Transverse colon (tissue), 4 donors: ENCODE measurements around the gene VSX2. TPM values are rescaled to one million over a fixed set of nuclear protein-coding genes. Genes with fewer than 3 reads are reported as not detected.

Experiments used
- DNase-seq: peaks from one replicate; pipeline ENCODE4 v3.0.0-alpha.2; 2019
- H3K27ac ChIP-seq, 4 donors: fragments of 200-600 bp; sonication (generic); 2 replicates each; pipeline ENCODE4 v1.5.1; 2016 to 2018; ENCODE audit warnings: inconsistent platforms in 4 of 4
- H3K27me3 ChIP-seq: fragments of 200-600 bp; sonication (generic); 2 replicates; pipeline ENCODE4 v1.5.1; 2017; ENCODE audit warnings: inconsistent platforms
- H3K36me3 ChIP-seq, 4 donors: fragments of 200-600 bp; sonication (generic); 2 replicates each; pipeline ENCODE4 v1.5.1; 2017 to 2019; ENCODE audit warnings: inconsistent platforms in 4 of 4
- H3K4me1 ChIP-seq, 4 donors: fragments of 200-600 bp; sonication (generic); 2 replicates each; pipeline ENCODE4 v1.5.1; 2017 to 2020; ENCODE audit warnings: inconsistent platforms in 4 of 4
- H3K4me3 ChIP-seq, 4 donors: fragments of 200-600 bp; sonication (generic); 1 replicate in 1 of 4; 2 replicates in 3 of 4; pipeline versions ENCODE4 v1.5.1 to v1.6.1; 2017 to 2019; ENCODE audit warnings: inconsistent platforms in 4 of 4
- H3K9me3 ChIP-seq, 2 donors: fragments of 200-600 bp; sonication (generic); 2 replicates each; pipeline ENCODE4 v1.5.1; 2017 to 2019; ENCODE audit warnings: inconsistent platforms in 2 of 2
- EP300 ChIP-seq: sonication (generic); formaldehyde crosslinking; IDR thresholded peaks from one replicate; pipeline ENCODE4 v1.6.1; 2017; ENCODE audit warnings: antibody characterized with exemption, low read depth
- POLR2A ChIP-seq: fragments of 450-650 bp; IDR thresholded peaks from one replicate; pipeline ENCODE4 v1.6.1; 2016; ENCODE audit warnings: antibody characterized with exemption, mild to moderate bottlenecking, moderate library complexity
- POLR2AphosphoS5 ChIP-seq, 3 donors: sonication (generic); formaldehyde crosslinking; IDR thresholded peaks; one replicate each; pipeline ENCODE4 v1.6.1; 2016; ENCODE audit warnings: antibody characterized with exemption in 3 of 3
- WGBS, 2 donors: methylation state at CpG; one replicate each; pipeline ENCODE4 v1.1.5; 2018; ENCODE audit warnings: low coverage in 1 of 2; 5-methylcytosine and 5-hydroxymethylcytosine counted together
- in situ Hi-C, 4 donors: fragments of 200-750 bp; cut with MboI; loops; one replicate each; pipeline versions ENCODE4 v1.15.0 to v1.15.1; 2017; ENCODE audit warnings: low sequenced_read_pairs in 3 of 4, low pct_ligation_motif_present in 1 of 4, low pct_unique_long_range_greater_than_20kb in 1 of 4
- intact Hi-C: fragments of 100-400 bp; cut with DNase I; formaldehyde crosslinking; loops from one replicate; pipeline ENCODE4 v1.15.1; 2023; ENCODE audit warnings: low total_unique reads
- total RNA-seq, 4 donors: library from RNA; depleted of rRNA; stranded (reverse); fragments of >200 nt; gene quantifications; one replicate each; pipeline ENCODE4 v1.1.0, GENCODE V29; 2016
- TF ChIP-seq, protein P1 (sequence below), 5 experiments: fragments of 200-600 bp in 3 of 5; fragments of 450-650 bp in 2 of 5; sonication (generic) in 3 of 5; IDR thresholded peaks; 1 replicate in 2 of 5; 2 replicates in 3 of 5; pipeline ENCODE4 v1.5.1; 2016 to 2017; ENCODE audit warnings: antibody characterized with exemption in 5 of 5, inconsistent platforms in 3 of 5, mild to moderate bottlenecking in 2 of 5, moderate library complexity in 1 of 5

Gene VSX2
- total RNA-seq, 4 donors from 2014 or later = not detected

DNA sequence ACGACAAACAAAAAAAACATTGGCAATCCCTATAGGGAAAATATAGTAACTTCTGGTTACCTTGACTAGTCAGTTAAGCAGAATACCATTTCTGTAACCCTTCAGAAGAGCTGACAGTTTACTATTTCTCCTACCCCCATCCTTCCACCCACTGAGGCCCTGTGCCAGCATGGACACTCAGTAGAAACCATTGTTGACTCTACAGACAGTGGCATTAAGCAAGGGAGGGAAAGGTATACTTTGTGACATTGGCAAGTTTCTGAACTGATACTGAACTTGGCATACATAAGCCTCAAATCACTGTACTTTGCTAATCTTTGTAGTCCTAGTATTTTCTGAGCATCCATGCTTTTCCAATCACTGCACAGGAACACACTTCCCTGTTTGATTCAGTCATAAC lies 33.4 kb upstream of the VSX2 start:
- no peaks in the 10 kb centered on the region for H3K9me3 ChIP-seq
- H3K27me3 ChIP-seq = no peaks in the 10 kb centered on the region
- H3K27ac ChIP-seq = no peak overlapping the region
- DNase-seq = no peak
- H3K4me1 ChIP-seq = no peaks in the 10 kb centered on the region
- no peak for TF ChIP-seq EP300
- TF ChIP-seq, protein P1, sequence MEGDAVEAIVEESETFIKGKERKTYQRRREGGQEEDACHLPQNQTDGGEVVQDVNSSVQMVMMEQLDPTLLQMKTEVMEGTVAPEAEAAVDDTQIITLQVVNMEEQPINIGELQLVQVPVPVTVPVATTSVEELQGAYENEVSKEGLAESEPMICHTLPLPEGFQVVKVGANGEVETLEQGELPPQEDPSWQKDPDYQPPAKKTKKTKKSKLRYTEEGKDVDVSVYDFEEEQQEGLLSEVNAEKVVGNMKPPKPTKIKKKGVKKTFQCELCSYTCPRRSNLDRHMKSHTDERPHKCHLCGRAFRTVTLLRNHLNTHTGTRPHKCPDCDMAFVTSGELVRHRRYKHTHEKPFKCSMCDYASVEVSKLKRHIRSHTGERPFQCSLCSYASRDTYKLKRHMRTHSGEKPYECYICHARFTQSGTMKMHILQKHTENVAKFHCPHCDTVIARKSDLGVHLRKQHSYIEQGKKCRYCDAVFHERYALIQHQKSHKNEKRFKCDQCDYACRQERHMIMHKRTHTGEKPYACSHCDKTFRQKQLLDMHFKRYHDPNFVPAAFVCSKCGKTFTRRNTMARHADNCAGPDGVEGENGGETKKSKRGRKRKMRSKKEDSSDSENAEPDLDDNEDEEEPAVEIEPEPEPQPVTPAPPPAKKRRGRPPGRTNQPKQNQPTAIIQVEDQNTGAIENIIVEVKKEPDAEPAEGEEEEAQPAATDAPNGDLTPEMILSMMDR (IDR thresholded peaks at IDR 0.05) = no peak
- TF ChIP-seq POLR2A = no peak
- no peak for TF ChIP-seq POLR2AphosphoS5 (IDR thresholded peaks at IDR 0.05)
- WGBS, 2 donors = 86 to 88% methylated on average over 1 of the region's 1 CpG
- intact Hi-C loops (no loop called here), in situ Hi-C loops (no loop called here)
- no peaks in the 10 kb centered on the region for H3K36me3 ChIP-seq
- no peak overlapping the region for H3K4me3 ChIP-seq

DNA sequence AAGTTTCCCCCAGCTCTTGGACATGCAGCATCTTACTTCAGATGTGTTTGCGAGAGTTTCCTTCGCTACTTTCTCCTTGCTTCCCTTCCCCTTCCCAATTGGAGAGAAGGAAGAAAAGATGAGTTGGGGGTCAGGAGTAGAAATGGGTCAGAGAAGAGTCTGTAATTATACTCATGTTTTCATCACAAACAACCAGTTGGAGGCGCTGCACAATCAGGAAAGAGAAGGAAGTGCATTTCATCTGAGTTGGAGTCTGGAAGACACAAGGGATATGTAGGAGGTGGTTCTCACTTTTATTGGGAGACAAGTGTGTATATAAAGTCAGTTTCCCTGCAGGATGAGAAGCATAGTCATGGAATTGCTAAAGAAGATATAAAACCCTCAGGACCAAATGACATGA lies 31.3 kb upstream of the VSX2 start:
- WGBS, 2 donors = 56 to 89% methylated on average over 1 to 3 of the region's 3 CpGs

GRCh38 chr14:74208642-74209041 lies 30.6 kb upstream of the VSX2 start:
- in situ Hi-C loops = no loop called here
- Histone ChIP-seq H3K27ac (no peak overlapping the region), H3K27me3 (no peaks in the 10 kb centered on the region), H3K4me3 (no peak overlapping the region), H3K4me1 (no peaks in the 10 kb centered on the region), H3K9me3 (no peaks in the 10 kb centered on the region), H3K36me3 (no peaks in the 10 kb centered on the region)
- intact Hi-C loops = no loop called here
- 69 to 78% methylated on average over 3 to 8 of the region's 8 CpGs for WGBS, 2 donors
- TF ChIP-seq EP300 = no peak
- no peak for TF ChIP-seq POLR2A
- TF ChIP-seq, protein P1 (IDR thresholded peaks at IDR 0.05) = no peak
- DNase-seq = no peak

More for the DNA sequence above, 31.3 kb upstream of the VSX2 start:
- no peak overlapping the region for H3K27ac ChIP-seq
- H3K9me3 ChIP-seq = no peaks in the 10 kb centered on the region
- DNase-seq = no peak
- intact Hi-C loops = no loop called here
- no peak for TF ChIP-seq POLR2AphosphoS5 (IDR thresholded peaks at IDR 0.05)
- no peak for TF ChIP-seq POLR2A
- TF ChIP-seq, protein P1 (IDR thresholded peaks at IDR 0.05) = no peak
- TF ChIP-seq EP300 = no peak
- no peaks in the 10 kb centered on the region for H3K36me3 ChIP-seq
- no peak overlapping the region for H3K4me3 ChIP-seq
- H3K27me3 ChIP-seq = no peaks in the 10 kb centered on the region
- in situ Hi-C loops = no loop called here
- no peaks in the 10 kb centered on the region for H3K4me1 ChIP-seq

DNA sequence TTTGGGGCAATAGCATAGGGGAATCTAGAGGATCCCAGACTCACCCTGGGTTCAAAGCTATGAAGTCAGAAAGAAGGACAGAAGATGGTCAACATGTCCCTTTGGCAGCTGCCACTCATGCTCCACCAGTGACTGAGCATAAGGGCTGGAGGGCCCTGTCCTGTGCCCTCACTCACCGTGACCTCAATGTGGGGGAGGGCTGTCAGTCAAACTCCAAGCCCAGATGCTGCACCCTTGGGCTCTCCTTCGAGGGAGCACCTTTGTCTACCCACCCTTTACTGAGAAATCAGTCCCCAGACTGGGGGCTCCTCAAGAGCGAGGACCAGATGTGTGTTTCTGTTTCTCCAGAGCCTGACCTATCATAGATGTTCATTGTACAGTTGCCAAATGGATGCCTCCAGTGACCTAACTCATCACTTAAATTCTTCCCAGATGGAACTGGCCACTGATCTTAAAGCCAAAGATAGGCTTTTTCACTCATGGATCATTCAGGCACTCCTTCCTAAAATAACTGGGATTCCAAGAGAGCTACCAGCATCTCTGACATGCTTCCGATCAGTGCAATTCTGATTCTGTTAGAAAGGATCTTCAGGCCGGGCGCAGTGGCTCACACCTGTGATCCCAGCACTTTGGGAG lies 27.2 kb upstream of the VSX2 start:
- no peak overlapping the region for H3K27ac ChIP-seq
- intact Hi-C loops = no loop called here
- no peaks in the 10 kb centered on the region for H3K36me3 ChIP-seq
- no peak for DNase-seq
- H3K4me3 ChIP-seq = no peak overlapping the region
- WGBS, 2 donors = 88 to 100% methylated on average over 1 to 6 of the region's 6 CpGs
- no peak for TF ChIP-seq POLR2A
- TF ChIP-seq EP300 = no peak
- no peak for TF ChIP-seq POLR2AphosphoS5 (IDR thresholded peaks at IDR 0.05)
- TF ChIP-seq, protein P1 (IDR thresholded peaks at IDR 0.05) = no peak
- peaks cover 7% of the 10 kb centered on the region for H3K27me3 ChIP-seq
- in situ Hi-C loops = no loop called here
- H3K4me1 ChIP-seq = no peaks in the 10 kb centered on the region
- H3K9me3 ChIP-seq = no peaks in the 10 kb centered on the region
